ENCODE results near the gene SCP2.

The SCP2 gene

GRCh38 chr1:53094533-53094919, 167.4 kb downstream of the SCP2 start:
- DNase-seq: no peak

Data from anterior cingulate cortex (tissue), 58 donors.